Measurements from ENCODE around the gene SPON2.

Gene SPON2

GRCh38 chr4:1172971-1173757, 781 bp upstream of the SPON2 start:
- DNase-seq (ENCODE audit: low spot score), result peak; percentile 79

GRCh38 chr4:1171311-1172227, 814 bp downstream of the SPON2 start:
- peak; percentile 38 for DNase-seq (ENCODE audit: low spot score)

- DNase-seq (ENCODE audit: low spot score), result no peak
Observed at GRCh38 chr4:1170976-1171310, 1.4 kb downstream of the SPON2 start.

GRCh38 chr4:1170156-1170975, 2.0 kb downstream of the SPON2 start:
- DNase-seq (ENCODE audit: low spot score), result no peak

- DNase-seq (ENCODE audit: low spot score), result no peak
Observed at GRCh38 chr4:1169691-1170096, 2.7 kb downstream of the SPON2 start.

GRCh38 chr4:1169171-1169671, 3.2 kb downstream of the SPON2 start:
- no peak for DNase-seq (ENCODE audit: low spot score)

- no peak for DNase-seq (ENCODE audit: low spot score)
Observed at GRCh38 chr4:1168191-1169101, 3.9 kb downstream of the SPON2 start.

- DNase-seq (ENCODE audit: low spot score), result peak; percentile 91
Observed at GRCh38 chr4:1167244-1167949, 5.0 kb downstream of the SPON2 start.

- DNase-seq (ENCODE audit: low spot score), result no peak
Observed at GRCh38 chr4:1166509-1167243, 5.7 kb downstream of the SPON2 start.

GRCh38 chr4:1164956-1165545, 7.3 kb downstream of the SPON2 start:
- DNase-seq (ENCODE audit: low spot score), result no peak

GRCh38 chr4:1164444-1164843, 7.9 kb downstream of the SPON2 start:
- DNase-seq (ENCODE audit: low spot score), result no peak

GRCh38 chr4:1164040-1164439, 8.3 kb downstream of the SPON2 start:
- no peak for DNase-seq (ENCODE audit: low spot score)

GRCh38 chr4:1160351-1160750, 12.0 kb downstream of the SPON2 start:
- DNase-seq (ENCODE audit: low spot score), result no peak

- no peak for DNase-seq (ENCODE audit: low spot score)
Observed at GRCh38 chr4:1156069-1156468, 16.3 kb downstream of the SPON2 start.

- no peak for DNase-seq (ENCODE audit: low spot score)
Observed at GRCh38 chr4:1155314-1155713, 17.1 kb downstream of the SPON2 start.

- no peak for DNase-seq (ENCODE audit: low spot score)
Observed at GRCh38 chr4:1154523-1155182, 17.7 kb downstream of the SPON2 start.

- DNase-seq (ENCODE audit: low spot score), result no peak
Observed at GRCh38 chr4:1154126-1154522, 18.3 kb downstream of the SPON2 start.

- DNase-seq (ENCODE audit: low spot score), result no peak
Observed at GRCh38 chr4:1153567-1154090, 18.8 kb downstream of the SPON2 start.

- no peak for DNase-seq (ENCODE audit: low spot score)
Observed at GRCh38 chr4:1152290-1152689, 20.1 kb downstream of the SPON2 start.

Measured in GM03348 (cell line).